Mucosa of stomach (tissue), 1 donor: ENCODE data around the gene FAM107A.

Experiments
- H3K27me3 ChIP-seq: one replicate; pipeline ENCODE4 v1.7.0; 2013; ENCODE audit warnings: mild to moderate bottlenecking, low read length; ENCODE audit not compliant: control insufficient read depth, insufficient read depth
- H3K36me3 ChIP-seq: one replicate; pipeline ENCODE4 v1.7.0; 2013; ENCODE audit warnings: low read length; ENCODE audit not compliant: control insufficient read depth, insufficient read depth
- H3K4me1 ChIP-seq: one replicate; pipeline ENCODE4 v1.7.0; 2013; ENCODE audit warnings: mild to moderate bottlenecking, low read length; ENCODE audit not compliant: control insufficient read depth, insufficient read depth
- H3K4me3 ChIP-seq: one replicate; pipeline ENCODE4 v1.7.0; 2013; ENCODE audit warnings: low read length
- H3K9ac ChIP-seq: one replicate; pipeline ENCODE4 v1.7.0; 2013; ENCODE audit warnings: mild to moderate bottlenecking, low read length, moderate library complexity
- H3K9me3 ChIP-seq: one replicate; pipeline ENCODE4 v1.7.0; 2013; ENCODE audit warnings: mild to moderate bottlenecking, low read length, moderate library complexity; ENCODE audit not compliant: control insufficient read depth
- donor health status: Pancreatic carcinoma.

The FAM107A gene

GRCh38 chr3:58609990-58610389 lies 32.8 kb upstream of the FAM107A start:
- no peaks in the 10 kb centered on the region for H3K4me1 ChIP-seq
- no peaks in the 10 kb centered on the region for H3K9me3 ChIP-seq
- no peaks in the 10 kb centered on the region for H3K27me3 ChIP-seq
- H3K9ac ChIP-seq: no peak overlapping the region
- no peaks in the 10 kb centered on the region for H3K36me3 ChIP-seq
- H3K4me3 ChIP-seq: no peak overlapping the region

DNA sequence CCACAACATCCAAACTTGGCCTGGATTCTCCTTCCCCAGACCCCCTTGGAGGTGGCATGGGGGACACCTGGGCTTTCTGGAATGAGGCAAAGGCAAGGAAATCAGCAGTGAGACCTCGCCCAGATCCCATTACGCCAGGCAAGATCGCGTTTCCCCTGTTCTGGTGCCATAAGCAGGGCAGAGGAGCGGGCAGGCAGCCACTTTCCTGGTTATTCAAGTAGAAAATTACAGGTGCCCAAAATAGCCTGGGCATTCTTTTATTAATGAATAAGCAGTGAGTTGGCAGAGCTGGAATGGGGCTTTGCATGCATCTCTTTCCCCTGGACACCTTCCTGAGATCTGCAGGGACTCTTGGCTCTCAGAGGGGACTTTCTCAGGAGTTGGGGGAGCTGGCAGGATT lies 31.5 kb upstream of the FAM107A start:
- Histone ChIP-seq H3K36me3 (no peaks in the 10 kb centered on the region), H3K4me1 (no peaks in the 10 kb centered on the region), H3K9me3 (no peaks in the 10 kb centered on the region), H3K27me3 (no peaks in the 10 kb centered on the region), H3K9ac (no peak overlapping the region), H3K4me3 (no peak overlapping the region)

DNA sequence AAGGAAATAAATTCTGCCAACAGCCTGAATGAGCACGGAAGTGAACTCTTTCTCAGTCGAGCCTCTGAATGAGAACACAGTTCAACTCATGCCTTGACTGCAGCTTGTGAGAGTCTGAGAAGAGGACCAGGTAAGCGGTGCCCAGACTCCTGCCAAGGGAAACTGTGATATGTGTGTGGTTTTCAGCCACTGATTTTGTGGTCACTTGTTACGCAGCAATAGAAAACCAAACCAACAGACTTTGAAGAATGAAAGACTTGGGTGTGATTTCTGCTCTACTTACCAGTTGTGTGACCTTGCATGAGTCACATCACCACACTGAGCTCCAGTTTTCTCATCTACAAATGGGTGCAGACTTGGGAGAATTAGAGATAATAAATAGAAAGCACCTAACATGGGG lies 30.6 kb upstream of the FAM107A start:
- Histone ChIP-seq H3K4me3 (no peak overlapping the region), H3K27me3 (no peaks in the 10 kb centered on the region), H3K4me1 (no peaks in the 10 kb centered on the region), H3K9ac (no peak overlapping the region), H3K36me3 (no peaks in the 10 kb centered on the region), H3K9me3 (no peaks in the 10 kb centered on the region)

GRCh38 chr3:58606693-58607092 lies 29.5 kb upstream of the FAM107A start:
- Histone ChIP-seq H3K9me3 (no peaks in the 10 kb centered on the region), H3K4me3 (no peak overlapping the region), H3K27me3 (no peaks in the 10 kb centered on the region), H3K36me3 (no peaks in the 10 kb centered on the region), H3K9ac (no peak overlapping the region), H3K4me1 (no peaks in the 10 kb centered on the region)

GRCh38 chr3:58604031-58604430 lies 26.8 kb upstream of the FAM107A start:
- no peaks in the 10 kb centered on the region for H3K36me3 ChIP-seq

GRCh38 chr3:58603606-58604005 lies 26.4 kb upstream of the FAM107A start:
- Histone ChIP-seq H3K36me3 (no peaks in the 10 kb centered on the region), H3K9me3 (no peaks in the 10 kb centered on the region), H3K4me1 (no peaks in the 10 kb centered on the region), H3K4me3 (no peak overlapping the region), H3K27me3 (no peaks in the 10 kb centered on the region), H3K9ac (no peak overlapping the region)

More at GRCh38 chr3:58604031-58604430, 26.8 kb upstream of the FAM107A start:
- Histone ChIP-seq H3K9ac (no peak overlapping the region), H3K9me3 (no peaks in the 10 kb centered on the region), H3K4me3 (no peak overlapping the region), H3K4me1 (no peaks in the 10 kb centered on the region), H3K27me3 (no peaks in the 10 kb centered on the region)

GRCh38 chr3:58597770-58598310 lies 20.6 kb upstream of the FAM107A start:
- H3K4me1 ChIP-seq: no peaks in the 10 kb centered on the region
- H3K9ac ChIP-seq: no peak overlapping the region
- H3K4me3 ChIP-seq: no peak overlapping the region
- H3K27me3 ChIP-seq: no peaks in the 10 kb centered on the region
- H3K9me3 ChIP-seq: no peaks in the 10 kb centered on the region
- no peaks in the 10 kb centered on the region for H3K36me3 ChIP-seq

GRCh38 chr3:58596834-58597518 lies 19.8 kb upstream of the FAM107A start:
- Histone ChIP-seq H3K27me3 (no peaks in the 10 kb centered on the region), H3K4me3 (no peak overlapping the region), H3K4me1 (no peaks in the 10 kb centered on the region), H3K36me3 (no peaks in the 10 kb centered on the region), H3K9ac (no peak overlapping the region), H3K9me3 (no peaks in the 10 kb centered on the region)

GRCh38 chr3:58594117-58594516 lies 16.9 kb upstream of the FAM107A start:
- Histone ChIP-seq H3K9ac (no peak overlapping the region), H3K36me3 (no peaks in the 10 kb centered on the region), H3K27me3 (no peaks in the 10 kb centered on the region), H3K9me3 (no peaks in the 10 kb centered on the region), H3K4me3 (no peak overlapping the region), H3K4me1 (no peaks in the 10 kb centered on the region)

GRCh38 chr3:58591517-58592510 lies 14.6 kb upstream of the FAM107A start:
- Histone ChIP-seq H3K4me3 (no peak overlapping the region), H3K27me3 (peaks cover 13% of the 10 kb centered on the region), H3K4me1 (no peaks in the 10 kb centered on the region), H3K9me3 (no peaks in the 10 kb centered on the region), H3K9ac (no peak overlapping the region), H3K36me3 (no peaks in the 10 kb centered on the region)

GRCh38 chr3:58588030-58588614 lies 10.9 kb upstream of the FAM107A start:
- H3K9ac ChIP-seq: no peak overlapping the region
- peaks cover 32% of the 10 kb centered on the region for H3K27me3 ChIP-seq
- H3K4me3 ChIP-seq: no peak overlapping the region
- H3K9me3 ChIP-seq: no peaks in the 10 kb centered on the region
- no peaks in the 10 kb centered on the region for H3K36me3 ChIP-seq
- H3K4me1 ChIP-seq: peaks cover 8% of the 10 kb centered on the region

- Histone ChIP-seq H3K9me3 (no peaks in the 10 kb centered on the region), H3K4me3 (no peak overlapping the region), H3K4me1 (peaks cover 8% of the 10 kb centered on the region), H3K9ac (no peak overlapping the region), H3K36me3 (no peaks in the 10 kb centered on the region), H3K27me3 (peaks cover 32% of the 10 kb centered on the region)
These were observed 9.6 kb upstream of the FAM107A start for GRCh38 chr3:58586776-58587192.
